Calu3 (cell line): ENCODE data around the gene DHX29. TPM values are rescaled to one million over a fixed set of nuclear protein-coding genes. Genes with fewer than 3 reads are reported as not detected.

Experiments used
- BruUV-seq: library from RNA; stranded (reverse); fragments of 400-500 nt; replicated peaks from 2 replicates; lab custom pipeline; 2021; lab: Mats Ljungman, UMichigan
- CTCF ChIA-PET: fragments of 300-600 bp; sonication (Branson Sonifier 250); formaldehyde crosslinking; loops from one replicate; lab custom pipeline; 2022; ENCODE audit warnings: antibody characterized with exemption; lab: Charles Lee
- DNase-seq: peaks from one replicate; pipeline ENCODE4 v3.0.0; 2022
- H3K27ac Mint-ChIP-seq: one replicate; pipeline ENCODE4 v1.8.0; 2022; ENCODE audit warnings: mixed read lengths; ENCODE audit not compliant: unreplicated experiment
- H3K27me3 Mint-ChIP-seq: one replicate; pipeline ENCODE4 v1.8.0; 2022; ENCODE audit warnings: mixed read lengths; ENCODE audit not compliant: unreplicated experiment
- H3K36me3 Mint-ChIP-seq: one replicate; pipeline ENCODE4 v1.8.0; 2022; ENCODE audit warnings: mild to moderate bottlenecking, moderate library complexity, mixed read lengths; ENCODE audit not compliant: insufficient read depth, unreplicated experiment
- H3K4me1 Mint-ChIP-seq: one replicate; pipeline ENCODE4 v1.8.0; 2022; ENCODE audit warnings: mild to moderate bottlenecking, low read depth, mixed read lengths; ENCODE audit not compliant: unreplicated experiment
- H3K4me3 Mint-ChIP-seq: one replicate; pipeline ENCODE4 v1.8.0; 2022; ENCODE audit warnings: mild to moderate bottlenecking, low read depth, moderate library complexity, mixed read lengths; ENCODE audit not compliant: unreplicated experiment
- H3K9me3 Mint-ChIP-seq: one replicate; pipeline ENCODE4 v1.8.0; 2022; ENCODE audit warnings: low read depth, mixed read lengths; ENCODE audit not compliant: unreplicated experiment
- CTCF ChIP-seq: fragments of 200-600 bp; IDR thresholded peaks from one replicate; pipeline ENCODE4 v1.8.0; 2022; ENCODE audit warnings: antibody characterized with exemption; ENCODE audit not compliant: unreplicated experiment
- intact Hi-C: fragments of 100-400 bp; cut with micrococcal nuclease; formaldehyde crosslinking; loops from one replicate; pipeline ENCODE4 v1.10.0; 2022; ENCODE audit not compliant: unreplicated experiment
- total RNA-seq: library from RNA; stranded (reverse); gene quantifications from 2 replicates; pipeline ENCODE4 v1.2.3, GENCODE V29; 2022

Gene DHX29
- total RNA-seq, 1 experiment from 2014 or later, result 17.2 TPM

GRCh38 chr5:55294935-55295334 lies 12.6 kb downstream of the DHX29 start:
- no TSS peak for BruUV-seq
- Mint-ChIP-seq H3K9me3 (no peaks in the 10 kb centered on the region), H3K36me3 (peaks cover 7% of the 10 kb centered on the region), H3K27me3 (no peaks in the 10 kb centered on the region), H3K4me1 (no peaks in the 10 kb centered on the region), H3K4me3 (no peak overlapping the region), H3K27ac (no peak overlapping the region)
- intact Hi-C loops, result no loop called here
- no peak for TF ChIP-seq CTCF
- CTCF ChIA-PET, result no interaction called here
- no peak for DNase-seq

GRCh38 chr5:55290991-55291390 lies 16.5 kb downstream of the DHX29 start:
- no peak for DNase-seq
- TF ChIP-seq CTCF, result no peak
- Mint-ChIP-seq H3K27me3 (no peaks in the 10 kb centered on the region), H3K9me3 (no peaks in the 10 kb centered on the region), H3K4me3 (no peak overlapping the region), H3K36me3 (peaks cover 16% of the 10 kb centered on the region), H3K4me1 (no peaks in the 10 kb centered on the region), H3K27ac (no peak overlapping the region)
- intact Hi-C loops, result no loop called here
- BruUV-seq, result no TSS peak
- CTCF ChIA-PET, result no interaction called here

GRCh38 chr5:55289808-55290207 lies 17.7 kb downstream of the DHX29 start:
- intact Hi-C loops, result no loop called here

GRCh38 chr5:55286411-55286933 lies 21.0 kb downstream of the DHX29 start:
- CTCF ChIA-PET, result interaction anchor here (0.7 kb wide), 1 partner anchor 12 kb away, joined by 4 read pairs; no protein-coding TSS in a partner anchor
- intact Hi-C loops, result no loop called here
- DNase-seq, result no peak
- Mint-ChIP-seq H3K36me3 (peaks cover 15% of the 10 kb centered on the region), H3K27ac (no peak overlapping the region), H3K27me3 (no peaks in the 10 kb centered on the region), H3K4me1 (no peaks in the 10 kb centered on the region), H3K4me3 (no peak overlapping the region), H3K9me3 (no peaks in the 10 kb centered on the region)
- BruUV-seq, result no TSS peak
- no peak for TF ChIP-seq CTCF

More at GRCh38 chr5:55289808-55290207, 17.7 kb downstream of the DHX29 start:
- BruUV-seq, result no TSS peak
- Mint-ChIP-seq H3K27ac (no peak overlapping the region), H3K4me1 (no peaks in the 10 kb centered on the region), H3K36me3 (peaks cover 16% of the 10 kb centered on the region), H3K4me3 (no peak overlapping the region), H3K27me3 (no peaks in the 10 kb centered on the region), H3K9me3 (no peaks in the 10 kb centered on the region)
- DNase-seq, result no peak
- CTCF ChIA-PET, result no interaction called here
- TF ChIP-seq CTCF, result no peak
